Ishikawa (cell line): ENCODE results near the gene SOCS2.

Experiments used
- EP300 ChIP-seq: IDR thresholded peaks from 2 replicates; pipeline ENCODE4 v1.6.1; 2012; ENCODE audit warnings: borderline replicate concordance
- MAX ChIP-seq: IDR thresholded peaks from 2 replicates; pipeline ENCODE4 v1.6.1; 2012
- TAF1 ChIP-seq: IDR thresholded peaks from 2 replicates; pipeline ENCODE4 v1.6.1; 2012; ENCODE audit warnings: low read depth, mild to moderate bottlenecking

DNA sequence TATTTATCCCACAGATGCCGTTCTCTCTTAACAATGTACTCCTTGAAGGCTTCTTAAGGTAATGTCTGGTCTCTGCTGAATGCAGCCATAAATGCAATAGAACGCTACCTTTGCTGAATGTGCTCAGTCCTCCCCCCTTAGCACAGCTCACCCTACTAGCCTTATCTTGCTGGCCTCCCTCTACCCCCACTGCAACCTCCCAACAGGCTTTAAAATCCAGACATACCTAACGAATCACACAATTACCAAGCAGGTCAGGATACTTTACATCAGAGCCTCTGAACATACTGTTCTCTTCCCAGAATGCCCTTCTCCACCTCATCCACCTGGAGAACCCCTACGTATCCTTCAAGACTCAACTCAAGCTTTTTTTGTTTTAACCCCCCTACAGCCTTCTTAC, 53.7 kb downstream of the SOCS2 start:
- TF ChIP-seq EP300 (no peak), TAF1 (no peak), MAX (no peak)
